Aorta (tissue), 5 donors: ENCODE measurements around the gene TRIM59. TPM values are rescaled to one million over a fixed set of nuclear protein-coding genes. Genes with fewer than 3 reads are reported as not detected.

Source experiments
- ATAC-seq: fragments of 200-7000 bp; cut with Tn5 transposase; one replicate; pipeline ENCODE4 v1.9.1; 2022; ENCODE audit warnings: moderate library complexity; ENCODE audit not compliant: low FRiP score
- DNase-seq, 2 donors: peaks; one replicate each; pipeline ENCODE4 v3.0.0-alpha.2; 2020
- H3K27ac ChIP-seq, 2 donors: one replicate each; pipeline ENCODE4 v1.5.1; 2013; ENCODE audit warnings: low read length in 2 of 2, mild to moderate bottlenecking in 2 of 2, moderate library complexity in 2 of 2, control low read depth in 1 of 2, inconsistent platforms in 1 of 2, low read depth in 1 of 2
- H3K27me3 ChIP-seq, 2 donors: one replicate each; pipeline ENCODE4 v1.6.1; 2013; ENCODE audit warnings: control low read depth in 1 of 2, low read length in 1 of 2, mild to moderate bottlenecking in 1 of 2, moderate library complexity in 1 of 2; ENCODE audit not compliant: insufficient read depth in 2 of 2, control insufficient read depth in 1 of 2
- H3K36me3 ChIP-seq, 2 donors: one replicate each; pipeline ENCODE4 v1.6.1; 2013; ENCODE audit warnings: control low read depth in 1 of 2, low read length in 1 of 2, mild to moderate bottlenecking in 1 of 2; ENCODE audit not compliant: insufficient read depth in 2 of 2, control insufficient read depth in 1 of 2
- H3K4me1 ChIP-seq, 2 donors: one replicate each; pipeline ENCODE4 v1.6.1; 2013; ENCODE audit warnings: low read length in 2 of 2, control low read depth in 1 of 2, mild to moderate bottlenecking in 1 of 2, moderate library complexity in 1 of 2; ENCODE audit not compliant: insufficient read depth in 2 of 2, control insufficient read depth in 1 of 2
- H3K4me3 ChIP-seq, 2 donors: one replicate each; pipeline ENCODE4 v1.5.1; 2013; ENCODE audit warnings: low read length in 2 of 2, control low read depth in 1 of 2, mild to moderate bottlenecking in 1 of 2
- H3K9me3 ChIP-seq: one replicate; pipeline ENCODE4 v1.6.1; 2013; ENCODE audit warnings: mild to moderate bottlenecking, low read length; ENCODE audit not compliant: control insufficient read depth
- WGBS, 2 donors: extraction: QIAGEN DNeasy Blood & Tissue Kit; methylation state at CpG; one replicate each; pipeline ENCODE4 v1.1.7; 2013; 5-methylcytosine and 5-hydroxymethylcytosine counted together
- intact Hi-C, 2 donors: fragments of 100-400 bp; cut with DNase I; formaldehyde crosslinking; loops; one replicate each; pipeline versions ENCODE4 v1.14.2 to v1.15.0; 2022
- polyA plus RNA-seq, 2 donors: library from polyadenylated mRNA; stranded (reverse); fragments of 200-250 nt; gene quantifications; one replicate each; pipeline ENCODE4 v1.2.3, GENCODE V29; 2013
- total RNA-seq, 2 donors: library from RNA; stranded (reverse); fragmentation: NEBNext Ultra II Directional; extraction: Animal tissue kit (Norgen Biotek cat#: 25700); gene quantifications; one replicate each; pipeline ENCODE4 v1.2.1, GENCODE V29; 2021
- donor health status: healthy with polysubstance abuse.
- donor health status: Bipolar disorder and iron deficiency.
- donor health status: DM: no; HTN: no; CAD: no.
- donor health status: DM: no; HTN: no; CAD: no.
- donor health status: DM: yes; HTN: yes; CAD: no.

Gene TRIM59
- total and polyA plus RNA-seq, 4 donors, result 2.5 to 6.9 (median 3.4) TPM

DNA sequence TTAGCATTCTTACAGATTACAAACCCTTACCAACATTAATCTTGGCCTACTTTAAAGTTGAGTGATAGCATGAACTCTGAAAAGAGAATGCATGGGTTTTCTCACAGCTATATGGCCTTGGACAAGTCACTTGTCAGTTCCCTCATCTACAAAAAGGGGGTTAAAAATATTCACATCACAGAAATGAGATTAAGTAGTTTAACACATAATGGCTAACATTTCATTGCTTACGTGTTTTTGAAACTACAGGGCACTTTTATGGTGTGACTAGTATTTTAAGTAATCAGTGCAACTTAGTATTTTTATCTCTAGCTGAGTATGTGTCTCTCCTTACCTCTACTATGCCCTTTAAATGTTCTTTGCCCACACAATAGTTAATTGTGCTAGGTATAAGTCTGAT lies 13.8 kb downstream of the TRIM59 start:
- intact Hi-C loops, result no loop called here
- H3K4me1 ChIP-seq, result no peaks in the 10 kb centered on the region
- 65 to 68% methylated on average over 1 of the region's 1 CpG for WGBS, 2 donors
- ATAC-seq, result no peak
- H3K4me3 ChIP-seq, result no peak overlapping the region
- H3K27ac ChIP-seq, result no peak overlapping the region
- H3K27me3 ChIP-seq, result no peaks in the 10 kb centered on the region
- no peaks in the 10 kb centered on the region for H3K9me3 ChIP-seq
- peaks cover 0 to 2% of the 10 kb centered on the region in 2 donors for H3K36me3 ChIP-seq
- DNase-seq, result no peak

DNA sequence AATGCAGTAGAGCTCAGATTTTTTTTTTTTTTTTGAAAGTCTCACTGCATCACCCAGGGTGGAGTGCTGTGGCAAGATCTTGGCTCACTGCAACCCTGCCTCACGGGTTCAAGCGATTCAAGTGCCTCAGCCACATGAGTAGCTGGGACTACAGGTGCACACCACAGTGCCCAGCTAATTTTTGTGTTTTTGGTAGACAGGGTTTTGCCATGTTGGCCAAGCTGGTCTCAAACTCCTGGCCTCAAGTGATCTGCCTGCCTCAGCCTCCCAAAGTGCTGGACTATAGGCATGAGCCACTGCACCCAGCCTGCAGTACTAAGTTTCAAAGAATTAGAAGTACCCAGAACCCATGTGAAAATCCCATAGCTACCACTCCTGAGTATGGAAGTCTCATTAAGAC lies 14.5 kb downstream of the TRIM59 start:
- DNase-seq (no peak), ATAC-seq (no peak)
- Histone ChIP-seq H3K4me1 (no peaks in the 10 kb centered on the region), H3K4me3 (no peak overlapping the region), H3K36me3 (peaks cover 0 to 2% of the 10 kb centered on the region in 2 donors), H3K9me3 (no peaks in the 10 kb centered on the region), H3K27me3 (no peaks in the 10 kb centered on the region), H3K27ac (no peak overlapping the region)
- 75 to 82% methylated on average over 2 of the region's 2 CpGs for WGBS, 2 donors
- intact Hi-C loops, result no loop called here

DNA sequence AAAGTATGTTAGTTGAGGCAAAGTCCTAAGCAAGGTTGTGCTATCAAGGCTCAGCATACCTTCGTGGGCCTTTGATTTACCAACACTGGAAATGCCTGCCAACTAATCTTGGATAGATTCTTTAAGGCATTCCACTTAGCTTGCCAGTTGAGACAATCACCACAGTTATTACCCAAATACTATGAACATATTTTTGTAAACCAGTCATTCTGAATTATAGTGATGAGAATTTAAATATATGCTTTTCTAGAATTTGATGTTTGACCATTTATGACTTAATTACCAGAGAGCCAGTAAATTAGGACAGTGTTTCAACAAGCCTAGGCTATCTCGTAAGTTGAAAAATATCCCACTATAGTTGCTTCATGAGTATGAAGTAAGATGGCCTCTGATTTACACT lies 15.5 kb downstream of the TRIM59 start:
- Histone ChIP-seq H3K4me1 (no peaks in the 10 kb centered on the region), H3K27me3 (no peaks in the 10 kb centered on the region), H3K4me3 (no peak overlapping the region), H3K36me3 (peaks cover 0 to 4% of the 10 kb centered on the region in 2 donors), H3K9me3 (no peaks in the 10 kb centered on the region), H3K27ac (no peak overlapping the region)
- ATAC-seq, result no peak
- WGBS, 2 donors, result 38 to 44% methylated on average over 2 of the region's 2 CpGs
- intact Hi-C loops, result no loop called here
- no peak for DNase-seq

DNA sequence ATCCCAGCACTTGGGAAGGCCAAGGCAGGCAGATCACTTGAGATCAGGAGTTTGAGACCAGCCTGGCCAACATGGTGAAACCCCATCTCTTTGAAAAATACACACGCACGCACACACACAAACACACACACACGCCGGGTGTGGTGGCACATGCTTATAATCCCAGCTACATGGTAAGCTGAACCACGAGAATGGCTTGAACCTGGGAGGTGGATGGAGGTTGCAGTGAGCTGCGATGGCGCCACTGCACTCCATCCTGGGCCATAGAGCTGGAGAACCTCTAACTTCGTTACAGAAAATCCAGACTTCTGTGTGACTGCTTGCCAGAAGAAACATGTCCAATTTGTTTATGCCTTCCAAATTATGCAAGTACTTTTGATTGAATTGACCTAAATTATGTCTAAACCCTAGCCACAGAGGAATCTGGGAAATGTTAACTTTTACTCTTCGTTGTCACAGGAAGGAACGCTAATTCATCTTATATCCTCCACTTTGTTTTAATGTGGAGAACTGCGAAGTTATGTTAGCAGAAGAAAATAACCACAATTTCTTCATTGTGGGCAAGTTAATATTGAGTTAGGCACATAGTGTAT lies 21.7 kb downstream of the TRIM59 start:
- intact Hi-C loops, result no loop called here
- 90 to 91% methylated on average over 11 of the region's 11 CpGs for WGBS, 2 donors
- ATAC-seq, result no peak
- Histone ChIP-seq H3K36me3 (peaks cover 0 to 1% of the 10 kb centered on the region in 2 donors), H3K4me3 (no peak overlapping the region), H3K27me3 (no peaks in the 10 kb centered on the region), H3K9me3 (no peaks in the 10 kb centered on the region), H3K27ac (no peak overlapping the region), H3K4me1 (no peaks in the 10 kb centered on the region)
- no peak for DNase-seq

DNA sequence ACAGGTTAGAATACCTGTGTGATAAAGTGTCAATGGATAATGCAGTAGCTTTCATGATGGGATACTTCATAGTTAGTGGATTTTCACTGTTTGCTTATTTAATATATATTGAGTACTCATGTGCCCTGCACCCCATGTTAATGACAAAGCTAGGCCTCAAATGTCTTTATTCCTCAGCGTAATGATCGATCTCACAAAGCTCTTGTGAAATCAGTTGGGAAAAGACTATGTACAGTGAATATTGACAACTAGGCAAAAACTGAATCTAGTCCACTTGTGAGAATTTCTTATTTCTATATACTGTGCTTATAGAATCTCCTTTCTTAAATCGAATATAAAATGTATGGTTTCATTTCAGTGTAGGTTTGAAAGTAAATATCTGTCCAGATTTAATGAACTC lies 32.3 kb downstream of the TRIM59 start:
- 63 to 84% methylated on average over 3 of the region's 3 CpGs for WGBS, 2 donors
- Histone ChIP-seq H3K4me3 (no peak overlapping the region), H3K4me1 (no peaks in the 10 kb centered on the region), H3K27me3 (no peaks in the 10 kb centered on the region), H3K36me3 (no peaks in the 10 kb centered on the region), H3K27ac (no peak overlapping the region), H3K9me3 (no peaks in the 10 kb centered on the region)
- ATAC-seq (no peak), DNase-seq (no peak)
- intact Hi-C loops, result loop anchor here in 1 of 2 donors (10.0 kb wide), 2 partner anchors 253 to 383 kb away; no protein-coding TSS in a partner anchor

DNA sequence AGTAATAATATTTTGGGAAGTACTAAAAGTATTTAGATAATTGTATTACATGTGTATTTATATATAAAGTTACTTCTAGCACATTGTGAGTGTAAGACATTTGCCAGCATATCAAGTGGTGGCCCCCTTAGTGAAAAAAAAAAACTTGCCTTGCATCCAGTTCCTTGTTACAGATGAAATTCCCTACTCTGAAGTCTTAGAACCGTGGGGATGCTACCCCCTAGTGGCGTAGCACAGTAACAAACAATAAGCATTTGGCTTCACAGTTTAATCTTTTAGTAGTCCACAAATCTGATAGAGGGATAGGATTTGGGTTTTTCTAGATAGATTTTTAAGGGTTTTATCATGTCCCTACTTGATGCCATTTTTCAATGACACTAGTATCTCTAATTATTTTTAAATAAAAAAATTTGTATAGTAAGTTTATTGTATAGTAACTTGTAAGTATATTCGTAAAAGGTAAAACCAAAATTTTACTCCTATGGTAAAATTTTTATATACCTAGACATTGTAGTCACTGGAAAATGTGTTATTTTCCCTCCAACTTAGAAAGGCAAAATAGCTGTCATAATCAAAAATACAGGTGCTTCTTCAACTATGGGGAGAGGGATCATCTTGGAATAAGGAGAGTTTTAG lies 35.9 kb downstream of the TRIM59 start:
- Histone ChIP-seq H3K27me3 (no peaks in the 10 kb centered on the region), H3K9me3 (no peaks in the 10 kb centered on the region), H3K36me3 (no peaks in the 10 kb centered on the region), H3K4me3 (no peak overlapping the region), H3K27ac (no peak overlapping the region), H3K4me1 (no peaks in the 10 kb centered on the region)
- ATAC-seq (peak; percentile 76), DNase-seq (peak in 1 of 2 donors; percentile 72)
- 36 to 37% methylated on average over 3 of the region's 3 CpGs for WGBS, 2 donors
- intact Hi-C loops, result loop anchor here (5.0 to 10.0 kb wide), 4 partner anchors 249 to 381 kb away; no protein-coding TSS in a partner anchor

DNA sequence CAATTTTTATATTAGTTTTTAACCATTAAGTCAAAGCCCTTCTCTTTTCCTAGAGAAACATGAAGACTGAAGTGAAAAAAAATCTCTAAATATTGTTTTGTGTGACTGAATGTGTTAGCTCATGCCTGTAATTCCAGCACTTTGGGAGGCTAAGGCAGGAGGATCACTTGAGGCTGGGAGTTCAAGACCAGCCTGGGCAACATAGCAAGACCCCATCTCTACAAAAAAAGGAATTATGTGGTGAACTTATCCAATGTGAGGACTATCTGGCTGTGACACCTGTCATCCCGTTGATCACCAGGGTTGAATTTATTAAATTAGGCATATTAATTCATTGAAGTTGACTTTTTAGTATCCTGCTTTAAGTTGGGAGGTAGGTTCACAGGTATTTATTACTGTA lies 37.1 kb downstream of the TRIM59 start:
- Histone ChIP-seq H3K27ac (no peak overlapping the region), H3K4me3 (no peak overlapping the region), H3K4me1 (no peaks in the 10 kb centered on the region), H3K36me3 (no peaks in the 10 kb centered on the region), H3K9me3 (no peaks in the 10 kb centered on the region), H3K27me3 (no peaks in the 10 kb centered on the region)
- intact Hi-C loops, result loop anchor here (5.0 to 10.0 kb wide), 4 partner anchors 248 to 380 kb away; no protein-coding TSS in a partner anchor
- DNase-seq (no peak), ATAC-seq (no peak)
- WGBS, 2 donors, result 36 to 84% methylated on average over 1 of the region's 1 CpG

DNA sequence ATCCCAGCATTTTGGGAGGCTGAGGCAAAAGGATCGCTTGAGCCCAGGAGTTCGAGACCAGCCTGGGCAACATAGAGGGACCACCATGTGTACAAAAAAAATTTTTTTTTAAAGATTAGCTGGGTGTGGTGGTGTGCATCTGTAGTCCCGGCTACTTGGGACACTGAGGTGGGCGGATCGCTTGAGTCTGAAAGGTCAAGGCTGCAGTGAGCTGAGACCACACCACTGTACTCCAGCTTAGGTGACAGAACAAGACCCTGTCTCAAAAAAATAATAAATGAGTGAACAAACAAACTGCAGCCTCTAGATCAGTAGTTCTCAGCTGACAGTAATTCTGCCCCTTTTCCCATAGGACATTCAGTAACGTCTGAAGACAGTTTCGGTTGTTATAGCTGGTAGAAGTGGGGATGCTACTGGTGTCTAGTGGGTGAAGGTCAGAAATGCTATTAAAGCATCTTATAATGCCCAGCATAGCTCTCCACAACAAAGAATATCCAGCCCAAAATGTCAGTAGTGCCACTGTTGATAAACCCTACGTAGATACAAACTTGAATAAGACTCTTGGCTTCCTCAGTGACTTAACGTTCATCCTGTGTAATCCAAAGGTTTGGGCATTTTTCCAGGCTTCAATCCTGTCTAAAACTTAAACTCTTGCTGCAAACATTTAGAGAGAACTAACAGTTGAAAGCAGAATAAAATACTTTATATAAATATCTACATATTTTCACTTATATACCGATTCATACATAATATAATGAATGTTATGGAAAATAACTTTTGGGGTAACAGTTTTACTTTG lies 39.6 kb downstream of the TRIM59 start:
- intact Hi-C loops, result loop anchor here (5.0 to 10.0 kb wide), 4 partner anchors 245 to 378 kb away; no protein-coding TSS in a partner anchor
- Histone ChIP-seq H3K9me3 (no peaks in the 10 kb centered on the region), H3K27me3 (no peaks in the 10 kb centered on the region), H3K4me1 (no peaks in the 10 kb centered on the region), H3K36me3 (no peaks in the 10 kb centered on the region), H3K27ac (no peak overlapping the region), H3K4me3 (no peak overlapping the region)
- no peak for DNase-seq
- no peak for ATAC-seq
- 68 to 73% methylated on average over 10 of the region's 10 CpGs for WGBS, 2 donors
